KG1 (cell line): Measurements from ENCODE around the gene ZSCAN18.
A peak's percentile ranks its signal among the peaks of the same experiment; 100 is the strongest.

ENCODE experiments used
- DNase-seq: peaks from one replicate; lab custom pipeline; 2025; lab: John Stamatoyannopoulos, UW

ZSCAN18 gene

DNA sequence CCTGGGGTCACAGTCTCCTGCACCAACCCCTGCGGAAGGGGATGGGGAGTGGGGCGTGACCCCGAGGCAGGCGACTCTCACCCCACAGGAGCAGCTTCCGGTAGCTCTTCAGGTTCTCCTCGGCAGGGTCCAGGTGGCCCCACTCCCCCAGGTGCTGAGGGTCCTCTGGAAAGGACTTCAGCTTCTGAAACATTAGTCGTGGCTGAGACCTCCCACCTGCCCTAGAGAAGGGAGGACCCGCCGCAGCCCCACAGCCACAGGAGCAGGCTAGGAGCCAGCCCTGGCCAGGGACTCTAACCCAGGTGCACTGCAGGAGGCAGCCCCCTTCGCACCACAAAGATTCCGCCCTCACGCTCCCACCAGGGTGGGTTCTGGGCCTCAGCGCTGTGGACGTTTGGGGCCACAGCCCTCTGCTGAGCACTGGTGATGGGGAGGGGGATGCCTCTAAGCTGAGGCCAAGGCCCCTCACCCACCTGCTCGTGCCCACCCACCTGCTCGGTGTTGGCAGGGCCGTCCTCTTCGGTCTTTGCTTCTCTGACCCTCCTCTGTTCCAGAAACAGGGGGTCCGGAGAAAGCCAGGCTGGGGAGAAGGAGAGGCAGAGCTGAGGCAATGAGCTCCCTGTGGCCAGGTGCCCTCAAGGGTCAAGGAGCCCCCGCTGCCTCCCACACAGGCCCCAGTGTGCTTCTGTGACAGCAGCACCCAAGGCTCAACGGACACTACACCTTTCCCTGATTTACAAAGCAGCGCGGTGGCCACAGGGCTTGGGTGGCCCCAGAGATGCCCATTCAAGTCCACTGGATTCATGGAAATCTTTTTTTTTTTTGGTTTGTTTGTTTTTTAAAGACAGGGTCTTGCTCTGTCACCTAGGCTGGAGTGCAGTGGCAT is 11.0 kb downstream of the ZSCAN18 start:
- no peak for DNase-seq

DNA sequence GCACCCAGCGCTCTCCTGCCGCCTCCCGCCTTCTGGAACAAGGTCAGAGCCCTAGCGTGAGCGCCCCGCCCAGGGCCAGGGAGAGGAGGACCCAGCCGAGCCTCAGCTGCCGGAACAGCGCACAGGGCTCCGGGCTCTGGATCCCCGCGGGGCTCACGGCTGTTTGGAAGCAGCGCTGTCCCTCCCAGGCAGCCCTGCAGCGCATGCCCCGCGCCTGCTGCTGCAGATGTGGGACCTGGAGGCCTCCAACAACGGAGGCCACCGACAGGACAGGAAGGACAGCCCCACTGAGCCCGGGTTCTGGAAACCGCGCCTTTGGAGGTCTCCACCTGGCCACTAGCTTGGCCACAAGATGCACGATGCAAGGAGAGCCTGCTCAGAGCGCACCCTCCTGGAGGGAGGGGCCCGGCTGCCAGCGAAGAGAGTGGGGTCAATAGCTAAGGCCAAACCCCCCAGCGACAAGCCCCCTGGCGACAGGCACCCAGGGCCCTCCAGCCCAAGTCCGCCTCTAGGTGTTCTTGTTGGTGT is 12.6 kb downstream of the ZSCAN18 start:
- no peak for DNase-seq

DNA sequence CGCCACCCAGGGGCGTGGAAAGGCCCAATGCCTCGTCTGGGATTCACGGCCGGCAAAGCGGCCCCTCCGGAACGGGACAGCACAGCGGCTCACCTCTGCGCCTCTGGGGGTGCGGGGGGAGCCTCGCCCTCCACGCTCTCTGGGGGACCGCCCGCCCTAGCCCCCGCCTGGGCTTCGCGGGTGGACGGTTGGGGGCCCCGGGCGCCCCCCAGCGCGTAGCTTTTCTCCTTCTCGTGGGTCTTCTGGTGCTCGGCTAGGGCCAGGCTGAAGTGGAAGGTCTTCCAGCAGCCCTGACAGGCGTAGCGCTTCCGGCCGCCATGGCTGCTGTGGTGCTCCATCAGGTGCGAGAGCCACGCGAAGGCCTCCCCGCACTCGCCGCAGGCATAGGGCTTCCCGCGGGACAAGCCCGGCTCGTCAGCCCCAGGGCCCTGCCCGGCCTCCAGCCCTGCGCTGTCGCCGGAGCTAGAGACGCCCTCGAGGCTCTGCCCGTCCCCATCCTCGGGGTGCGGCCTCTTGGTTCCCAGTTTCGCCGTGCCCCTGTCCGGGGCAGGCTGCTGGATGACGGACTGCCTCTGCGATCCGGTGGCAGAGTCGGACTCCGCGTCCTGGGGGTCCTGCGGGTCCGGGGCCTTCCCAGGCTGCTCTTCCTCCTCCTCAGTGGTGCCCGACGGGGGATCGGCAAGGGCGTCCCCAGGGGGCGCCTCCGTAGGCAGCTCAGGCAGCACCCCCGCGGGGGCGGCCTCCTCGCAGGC is 13.3 kb downstream of the ZSCAN18 start:
- DNase-seq = no peak

DNA sequence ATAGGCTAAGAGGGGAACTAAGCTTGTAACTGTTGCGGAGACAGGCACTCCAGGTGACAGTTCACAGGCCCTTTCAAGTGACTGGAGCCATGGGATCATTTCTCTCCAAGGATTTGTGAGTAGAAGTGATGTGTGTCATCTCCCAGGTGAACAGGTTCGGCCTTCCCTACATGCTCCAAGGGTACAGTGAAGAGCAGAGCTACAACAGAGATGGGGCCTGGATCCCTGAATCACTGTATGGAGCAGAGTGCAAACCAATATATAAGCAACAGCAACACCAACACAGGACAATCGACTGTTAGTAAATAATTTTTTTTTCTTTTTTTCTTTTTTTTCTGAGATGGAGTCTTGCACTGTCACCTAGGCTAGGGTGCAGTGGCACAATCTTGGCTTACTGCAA is 15.0 kb downstream of the ZSCAN18 start:
- DNase-seq = no peak

DNA sequence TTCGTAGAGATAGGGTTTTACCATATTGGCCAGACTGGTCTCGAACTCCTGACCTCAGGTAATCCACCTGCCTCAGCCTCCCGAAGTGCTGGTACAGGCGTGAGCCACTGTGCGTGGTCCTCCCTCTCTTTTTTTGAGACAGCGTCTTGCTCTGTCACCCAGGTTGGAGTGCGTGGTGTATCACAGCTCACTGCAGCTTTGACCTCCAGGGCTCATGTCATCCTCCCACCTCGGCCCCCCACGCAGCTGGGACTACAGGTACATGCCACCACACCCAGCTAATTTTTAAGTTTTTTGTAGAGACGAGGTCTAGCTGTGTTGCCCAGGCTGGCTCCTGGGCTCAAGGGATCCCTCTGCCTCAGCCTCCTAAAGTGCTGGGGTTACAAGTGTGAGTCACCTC is 18.2 kb downstream of the ZSCAN18 start:
- no peak for DNase-seq

DNA sequence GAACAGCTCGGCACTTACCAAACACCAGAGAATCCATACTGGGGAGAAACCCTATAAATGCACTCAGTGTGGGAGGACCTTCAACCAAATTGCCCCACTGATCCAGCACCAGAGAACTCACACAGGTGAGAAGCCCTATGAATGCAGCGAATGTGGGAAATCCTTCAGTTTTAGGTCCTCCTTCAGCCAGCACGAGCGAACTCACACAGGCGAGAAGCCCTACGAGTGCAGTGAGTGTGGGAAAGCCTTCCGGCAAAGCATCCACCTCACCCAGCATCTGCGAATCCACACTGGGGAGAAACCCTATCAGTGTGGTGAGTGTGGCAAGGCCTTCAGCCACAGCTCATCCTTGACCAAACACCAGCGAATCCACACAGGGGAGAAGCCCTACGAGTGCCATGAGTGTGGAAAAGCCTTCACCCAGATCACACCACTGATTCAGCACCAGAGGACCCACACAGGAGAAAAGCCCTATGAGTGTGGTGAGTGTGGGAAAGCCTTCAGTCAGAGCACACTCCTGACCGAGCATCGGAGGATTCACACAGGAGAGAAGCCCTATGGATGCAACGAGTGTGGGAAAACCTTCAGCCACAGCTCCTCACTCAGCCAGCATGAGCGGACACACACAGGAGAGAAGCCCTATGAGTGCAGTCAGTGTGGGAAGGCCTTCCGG is 30.7 kb downstream of the ZSCAN18 start:
- no peak for DNase-seq

DNA sequence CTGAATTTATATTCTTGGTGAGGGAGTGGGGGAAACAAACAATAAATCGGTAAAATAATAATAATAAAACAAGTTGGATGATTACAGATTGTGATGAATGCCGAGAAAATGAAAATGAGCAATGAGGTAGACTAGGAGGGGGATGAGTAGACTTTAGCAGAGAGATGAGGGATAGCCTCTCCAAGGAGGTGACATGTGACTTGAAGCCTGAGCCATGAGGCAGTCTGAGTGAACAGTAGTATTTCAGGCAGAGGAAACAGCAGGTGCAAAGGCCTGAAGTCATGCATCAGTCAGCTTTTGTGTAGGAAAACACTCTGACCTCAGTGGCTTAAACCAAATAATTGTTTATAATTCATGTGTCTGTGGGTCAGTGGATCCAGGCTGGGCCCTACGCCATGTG is 34.3 kb downstream of the ZSCAN18 start:
- DNase-seq = no peak

DNA sequence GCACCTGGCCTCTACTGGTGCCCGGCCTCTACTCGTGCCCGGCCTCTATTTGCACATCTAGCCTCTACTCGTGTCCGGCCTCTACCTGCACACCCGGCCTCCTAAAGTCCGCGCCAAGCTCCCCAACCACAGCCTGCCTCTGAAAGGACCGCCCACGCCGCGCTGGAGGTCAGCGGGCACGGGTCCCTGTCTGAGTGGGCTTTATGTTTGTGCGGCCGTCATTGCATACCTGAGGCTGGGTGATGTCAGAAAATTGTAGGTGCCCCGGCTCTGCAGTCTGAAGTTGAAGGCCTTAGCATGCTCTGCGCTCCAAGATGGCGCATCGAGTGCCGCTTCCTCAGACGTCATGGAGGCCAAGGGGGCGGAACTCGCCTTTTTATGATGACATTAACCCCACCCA is 37.8 kb downstream of the ZSCAN18 start:
- DNase-seq = no peak

DNA sequence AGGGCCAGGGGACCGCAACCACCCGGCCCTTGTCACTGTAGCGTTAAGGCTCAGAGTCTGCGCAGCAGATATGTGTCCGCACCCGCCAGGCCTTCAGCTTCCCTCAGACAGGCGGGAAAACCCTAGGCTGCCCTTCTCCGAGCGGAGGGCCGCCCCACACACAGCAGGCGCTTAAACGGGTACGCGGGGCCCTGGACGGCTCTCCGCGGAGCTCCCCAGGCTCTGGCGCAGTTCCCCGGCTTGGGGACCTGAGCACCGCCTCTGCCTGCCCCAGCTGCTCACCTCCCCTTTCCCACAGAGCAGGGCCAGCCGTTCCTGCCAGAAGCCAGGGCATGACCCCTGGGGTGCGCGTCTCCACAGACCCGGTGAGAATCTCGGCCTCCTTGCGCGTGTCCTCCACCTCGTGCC is 38.4 kb downstream of the ZSCAN18 start:
- DNase-seq = no peak

DNA sequence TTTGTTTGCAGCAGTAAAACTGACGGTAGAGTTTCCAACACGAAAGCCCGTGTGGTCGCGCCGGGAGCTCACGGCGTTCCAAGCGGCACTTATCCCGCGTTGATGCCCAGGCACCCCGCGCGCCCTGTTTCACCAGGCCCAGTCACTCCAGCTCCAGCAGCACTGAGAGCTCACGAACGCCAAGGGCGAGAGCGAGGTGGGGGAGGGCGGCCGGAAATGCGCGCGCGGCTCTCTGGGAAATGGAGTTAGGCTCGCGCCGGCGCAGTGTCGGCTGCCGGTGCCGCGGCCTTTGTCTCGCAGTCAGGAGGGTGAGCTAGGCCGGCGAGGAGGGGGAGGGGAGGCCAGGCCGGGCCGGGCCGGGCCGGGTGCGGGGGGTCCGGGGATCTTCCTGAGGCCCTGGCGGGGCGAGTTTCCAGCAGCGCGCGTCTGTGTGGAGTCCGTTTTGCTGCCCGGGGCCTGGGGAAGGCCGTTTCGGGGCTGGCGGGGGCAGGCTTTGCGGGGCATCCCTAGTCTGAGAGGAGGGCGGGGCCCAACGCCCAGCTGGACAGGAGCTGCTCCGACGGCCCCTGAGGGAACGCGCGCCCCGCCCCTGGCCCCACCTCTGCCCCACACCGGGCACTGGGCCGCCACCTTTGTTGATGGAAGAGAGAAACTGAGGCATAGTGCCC is 38.9 kb downstream of the ZSCAN18 start, which contains the start of gene ZNF135:
ZNF135 (plus strand) TSS at position 280 of the 668 bp plus-strand sequence. CDS start 721 bp downstream, outside the sequence.
- peak; percentile 88 for DNase-seq

DNA sequence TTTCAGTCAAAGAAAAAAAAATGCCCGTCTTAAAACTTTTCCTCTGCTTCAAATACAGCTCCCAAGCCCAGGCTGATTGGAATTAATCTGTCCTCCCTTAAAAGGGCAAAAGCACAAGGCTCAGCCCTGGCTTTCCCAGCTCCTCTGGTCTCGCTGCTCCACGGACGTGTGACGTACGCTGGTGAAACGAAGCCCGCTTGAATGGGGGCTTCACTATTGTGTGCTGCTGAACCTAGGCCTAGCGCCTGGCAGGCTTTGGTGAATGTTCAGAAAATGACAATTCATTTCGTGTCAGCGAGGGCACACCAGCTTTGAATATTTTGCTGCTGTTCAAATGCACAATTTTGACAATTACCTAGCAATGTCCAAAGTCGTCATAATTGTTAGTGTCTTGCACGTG is 39.6 kb downstream of the ZSCAN18 start:
- no peak for DNase-seq

DNA sequence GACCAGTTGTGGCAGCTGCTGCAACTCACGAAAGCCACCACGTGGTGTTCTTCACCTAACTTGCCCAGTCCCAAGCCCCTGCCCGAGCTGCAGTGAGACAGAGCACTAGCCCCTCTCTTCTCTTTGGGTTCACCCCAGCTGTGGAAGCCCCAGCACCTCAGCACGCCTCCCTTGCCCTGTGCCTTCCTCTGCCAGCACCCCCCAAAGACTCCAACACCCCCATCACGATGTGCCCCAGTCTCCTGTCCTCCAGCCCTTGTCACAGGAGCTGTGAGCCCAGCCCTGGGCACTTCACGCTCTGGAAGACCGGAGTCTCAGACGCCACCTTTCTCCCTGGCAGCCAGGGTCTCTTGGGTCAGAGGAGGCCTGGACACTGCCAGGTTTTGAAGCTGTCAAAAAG is 41.2 kb downstream of the ZSCAN18 start:
- DNase-seq = no peak

DNA sequence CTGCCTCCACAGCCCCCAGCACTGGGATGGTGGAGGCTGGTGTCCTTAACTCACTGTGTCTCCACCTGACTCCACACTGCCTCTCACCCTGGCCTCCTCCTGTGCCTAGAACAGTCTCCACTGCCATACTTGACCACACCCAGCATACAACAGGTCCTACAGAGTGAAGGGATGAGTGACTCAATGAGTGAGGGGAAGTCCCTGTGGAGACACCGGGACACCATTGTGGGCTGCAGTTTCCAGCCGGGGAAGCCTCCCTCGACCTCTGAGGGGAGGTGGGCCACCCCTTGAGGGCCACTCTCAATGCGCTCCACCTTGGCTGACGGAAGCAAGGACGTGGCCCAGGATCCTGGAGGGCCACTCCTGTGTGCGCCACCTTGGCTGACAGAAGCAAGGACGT is 41.8 kb downstream of the ZSCAN18 start:
- no peak for DNase-seq

DNA sequence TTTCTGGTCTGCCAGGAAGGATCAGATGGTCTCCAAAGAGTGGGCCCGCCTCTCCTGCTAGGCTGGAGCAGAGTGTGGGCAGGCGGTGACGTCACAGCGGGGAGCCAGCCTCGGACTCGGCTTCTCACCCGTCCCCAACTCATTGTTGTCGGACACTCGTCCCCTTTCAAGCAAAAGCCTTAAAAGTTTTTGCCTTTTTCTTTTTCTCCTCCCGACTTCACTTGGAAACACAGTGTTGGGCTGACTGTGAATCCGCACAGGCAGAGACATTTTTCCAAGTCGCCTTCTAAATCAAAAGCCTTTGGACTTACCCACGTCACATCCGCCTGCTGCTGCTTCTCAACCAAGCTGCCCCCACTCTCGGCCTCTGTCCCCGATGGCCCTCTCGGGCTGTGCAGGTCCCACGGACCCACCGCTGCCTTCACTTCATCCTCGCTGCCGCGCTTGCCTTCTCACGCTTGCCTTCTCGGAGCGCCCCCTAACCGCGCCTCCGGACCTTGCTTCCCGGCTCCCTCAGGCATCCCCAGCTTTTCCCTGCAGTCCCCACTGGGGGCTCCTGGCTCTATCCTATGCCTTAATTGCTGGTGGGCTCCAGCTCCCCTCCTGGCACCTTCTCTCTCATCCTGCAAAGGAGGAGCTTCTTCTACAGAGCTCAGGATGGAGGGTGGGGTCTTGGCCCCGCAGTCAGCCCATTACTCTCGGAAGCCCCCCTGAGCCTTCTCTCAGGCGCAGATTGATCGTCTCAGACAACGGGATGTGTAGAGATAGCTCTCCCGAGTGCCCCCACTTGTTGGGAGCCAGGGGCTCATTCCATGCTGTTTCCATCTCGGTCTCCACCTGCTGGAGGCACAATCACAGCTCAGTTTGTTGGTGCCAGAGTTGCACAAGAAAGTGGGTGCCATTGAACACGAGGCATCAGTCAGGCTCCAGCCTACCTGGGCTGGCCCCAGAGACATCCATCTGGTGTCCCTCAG is 42.8 kb downstream of the ZSCAN18 start:
- peak; percentile 16 for DNase-seq

DNA sequence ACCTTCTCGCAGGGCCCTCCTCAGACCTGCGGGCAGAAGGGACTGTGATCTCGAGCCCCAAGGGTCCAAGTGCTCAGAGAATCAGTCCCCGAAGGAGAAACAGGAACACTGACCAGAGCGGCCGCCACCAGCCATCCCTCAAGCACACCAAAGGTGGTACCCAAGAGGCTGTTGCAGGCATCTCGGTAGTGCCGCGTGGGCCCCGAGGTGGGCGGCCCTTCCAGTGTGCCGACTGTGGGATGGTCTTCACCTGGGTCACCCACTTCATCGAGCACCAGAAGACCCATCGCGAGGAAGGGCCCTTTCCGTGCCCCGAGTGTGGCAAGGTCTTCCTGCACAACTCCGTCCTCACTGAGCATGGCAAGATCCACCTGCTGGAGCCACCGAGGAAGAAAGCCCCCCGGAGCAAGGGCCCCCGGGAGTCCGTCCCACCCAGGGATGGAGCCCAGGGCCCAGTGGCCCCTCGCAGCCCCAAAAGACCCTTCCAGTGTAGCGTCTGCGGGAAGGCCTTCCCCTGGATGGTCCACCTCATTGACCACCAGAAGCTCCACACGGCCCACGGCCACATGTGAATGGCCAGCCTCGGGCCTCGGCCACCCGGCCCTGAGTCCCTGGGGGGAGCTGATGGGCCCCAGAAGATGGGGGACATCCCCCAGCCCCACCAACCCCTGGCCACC is 44.4 kb downstream of the ZSCAN18 start:
- no peak for DNase-seq

DNA sequence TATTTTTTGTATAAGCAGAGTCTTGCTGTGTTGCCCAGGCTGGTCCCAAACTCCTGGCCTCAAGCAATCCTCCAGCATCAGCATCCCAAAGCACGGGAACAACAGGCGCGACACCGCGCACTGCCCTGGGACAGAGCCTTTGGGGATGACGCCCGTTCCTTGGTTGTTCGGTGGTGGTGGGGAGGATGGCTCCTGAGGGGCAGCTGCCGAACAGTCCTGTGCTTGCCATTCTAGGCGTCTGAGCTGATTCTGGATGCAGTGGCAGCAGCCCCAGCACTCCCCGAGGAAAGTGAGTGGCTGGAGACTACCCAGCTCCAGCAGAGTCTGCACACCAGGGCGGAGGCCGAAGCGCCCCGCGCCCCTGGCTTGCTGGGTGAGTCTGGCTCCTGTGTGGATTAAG is 45.8 kb downstream of the ZSCAN18 start:
- DNase-seq = no peak

DNA sequence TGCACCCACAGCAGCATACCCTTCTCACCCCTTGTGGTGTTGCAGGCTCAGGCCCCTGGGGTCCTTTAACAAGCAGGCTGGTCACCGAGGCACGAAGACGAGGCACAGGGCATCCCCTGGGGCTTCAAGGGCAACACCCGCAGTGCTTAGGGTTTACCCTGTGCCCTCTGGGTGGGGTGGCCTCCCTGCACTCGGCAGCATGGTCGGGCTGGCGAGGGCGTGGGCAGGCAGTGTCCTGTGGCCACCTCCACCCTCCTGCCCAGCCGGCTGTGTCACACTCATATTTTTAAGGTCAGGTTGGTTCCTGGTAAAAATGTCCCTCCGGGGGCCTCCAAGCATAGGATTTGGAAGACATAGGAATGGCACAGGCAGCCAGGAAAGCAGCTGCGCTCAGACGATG is 50.4 kb downstream of the ZSCAN18 start:
- DNase-seq = no peak

DNA sequence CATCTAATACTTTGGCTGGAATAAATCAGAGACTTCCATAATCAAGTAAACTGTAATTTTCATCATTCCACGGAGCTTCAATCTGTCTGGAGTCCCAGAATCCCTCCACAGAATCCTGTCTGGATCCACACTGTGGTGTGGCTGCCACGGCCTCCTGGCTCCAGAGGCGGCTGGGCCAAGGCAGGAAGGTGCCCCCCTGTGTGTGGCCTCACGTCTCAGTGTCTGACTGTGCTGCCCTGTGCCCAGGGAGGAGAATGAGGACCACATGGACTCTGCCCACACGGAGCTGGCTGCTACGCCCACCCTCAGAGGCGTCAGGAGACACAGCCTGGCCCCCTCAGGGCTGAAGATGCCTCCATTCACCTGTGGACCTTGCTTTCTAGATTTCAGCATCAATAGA is 51.2 kb downstream of the ZSCAN18 start:
- no peak for DNase-seq

DNA sequence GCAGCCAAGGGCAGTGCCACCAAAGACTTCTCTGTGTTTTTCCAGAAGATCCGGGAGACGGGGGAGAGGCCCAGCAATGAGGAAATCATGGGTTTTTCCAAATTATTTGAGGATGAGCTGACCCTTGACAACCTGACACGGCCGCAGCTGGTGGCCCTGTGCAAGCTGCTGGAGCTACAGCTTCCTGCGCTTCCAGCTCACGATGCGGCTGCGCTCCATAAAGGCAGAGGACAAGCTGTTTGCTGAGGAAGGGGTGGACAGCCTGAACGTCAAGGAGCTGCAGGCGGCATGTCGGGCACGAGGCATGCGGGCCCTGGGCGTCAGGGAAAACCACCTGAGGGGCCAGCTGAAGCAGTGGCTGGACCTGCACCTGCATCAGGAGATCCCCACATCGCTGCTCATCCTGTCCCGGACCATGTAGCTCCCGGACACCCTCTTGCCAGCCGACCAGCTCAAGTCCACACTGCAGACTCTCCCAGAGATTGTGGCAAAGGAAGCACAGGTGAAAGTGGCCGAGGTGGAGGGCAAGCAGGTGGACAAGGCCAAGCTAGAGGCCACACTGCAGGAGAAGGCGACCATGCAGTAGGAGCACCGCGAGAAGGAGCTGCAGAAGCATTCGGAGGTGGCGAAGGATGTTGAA is 52.5 kb downstream of the ZSCAN18 start:
- DNase-seq = no peak

DNA sequence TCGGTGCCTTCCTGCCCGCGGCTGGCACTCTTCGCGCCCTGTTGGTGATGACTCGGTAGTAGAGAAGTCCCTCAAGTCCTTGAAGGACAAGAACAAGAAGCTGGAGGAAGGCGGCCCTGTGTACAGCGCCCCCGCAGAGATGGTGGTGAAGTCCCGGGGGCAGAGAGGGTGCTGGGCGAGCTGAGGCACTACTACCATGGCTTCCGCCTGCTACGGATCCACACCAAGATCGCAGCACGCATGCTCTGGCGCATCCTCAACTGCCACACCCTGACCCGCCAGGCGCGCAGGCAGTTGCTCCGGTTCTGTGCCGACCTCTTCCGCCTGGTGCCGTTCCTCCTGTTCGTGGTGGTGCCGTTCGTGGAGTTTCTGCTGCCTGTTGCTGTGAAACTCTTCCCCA is 53.1 kb downstream of the ZSCAN18 start:
- DNase-seq = no peak
